ENCODE results near the gene LCN2.

LCN2 gene

GRCh38 chr9:128192601-128193371, 43.5 kb downstream of the LCN2 start:
- peak in 1 of 2 donors; percentile 18 for DNase-seq (ENCODE audit: low read depth in 2 of 2, low spot score in 1 of 2)

- no peak for DNase-seq (ENCODE audit: low read depth in 2 of 2, low spot score in 1 of 2)
Observed at GRCh38 chr9:128193469-128194096, 44.3 kb downstream of the LCN2 start.

- no peak for DNase-seq (ENCODE audit: low read depth in 2 of 2, low spot score in 1 of 2)
Observed at GRCh38 chr9:128201441-128202369, 52.5 kb downstream of the LCN2 start.

- no peak for DNase-seq (ENCODE audit: low read depth in 2 of 2, low spot score in 1 of 2)
Observed at GRCh38 chr9:128202648-128203023, 53.4 kb downstream of the LCN2 start.

Measured in stimulated activated CD8-positive, alpha-beta memory T cell treated with anti-CD3 and anti-CD28 coated beads, Interleukin-4, amount 100 ng/mL, for 1 hour (primary cell).